Left kidney (tissue), 2 donors: ENCODE measurements around the gene B3GALT5. TPM values are rescaled to one million over a fixed set of nuclear protein-coding genes. Genes with fewer than 3 reads are reported as not detected.
A peak's percentile ranks its signal among the peaks of the same experiment; 100 is the strongest.
"Not testable (repeated sequence)": the region's sequence is repeated elsewhere in the genome, so short reads cannot be mapped to it uniquely, and the experiment has no call there.

ENCODE experiments used
- DNase-seq: peaks from one replicate; pipeline ENCODE4 v3.0.0-alpha.2; 2013
- polyA plus RNA-seq: library from polyadenylated mRNA; unstranded; fragments of 120-200 nt; gene quantifications from one replicate; pipeline ENCODE4 v1.2.1, GENCODE V29; 2013; ENCODE audit not compliant: insufficient read length

The B3GALT5 gene
- polyA plus RNA-seq, 1 donor: 1.8 TPM

DNA sequence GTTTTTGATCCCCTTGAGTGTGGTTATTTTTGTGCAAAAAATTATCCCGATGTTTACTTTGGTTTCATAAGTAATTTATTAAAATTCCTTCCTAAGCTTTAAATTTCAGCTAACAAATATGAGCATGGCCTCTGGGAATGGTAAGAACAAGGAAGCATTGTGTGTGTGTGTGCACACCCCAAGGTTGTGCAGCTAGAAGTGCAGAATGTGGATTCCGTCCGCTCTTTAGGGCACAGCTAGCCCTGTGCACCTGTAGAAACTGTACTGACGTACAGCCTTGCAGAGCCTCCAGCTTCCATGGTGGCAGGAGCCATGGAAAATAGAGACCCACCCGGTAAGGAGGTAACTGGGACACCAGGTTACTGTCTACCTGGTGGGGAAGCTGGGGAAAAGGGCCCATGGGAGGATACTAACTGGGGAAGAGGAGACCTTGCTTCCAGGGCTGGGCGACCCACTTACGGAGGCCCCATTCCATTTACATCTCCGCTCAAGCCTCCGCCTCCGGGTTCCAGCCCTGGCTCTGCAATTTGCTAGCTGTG lies 54.7 kb downstream of the B3GALT5 start:
- no peak for DNase-seq

DNA sequence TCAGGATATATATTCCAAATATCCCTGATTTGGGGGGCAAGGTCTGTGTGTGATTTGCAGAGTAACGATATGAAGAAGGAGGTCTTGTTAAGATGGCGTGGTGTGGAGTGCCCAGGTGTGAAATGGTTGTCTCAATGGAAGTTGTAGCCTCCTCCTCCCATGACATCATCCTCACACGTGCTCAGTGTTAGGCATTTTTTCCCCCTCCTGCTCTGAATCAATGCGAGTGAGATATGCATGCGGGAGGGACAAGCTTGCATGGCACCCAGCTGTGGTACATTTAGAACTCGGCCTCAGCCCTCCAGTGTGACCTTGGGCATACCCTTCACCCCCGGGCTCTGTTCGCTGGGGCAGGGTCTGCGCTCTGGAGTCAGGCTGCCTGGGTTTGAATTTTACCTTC lies 55.6 kb downstream of the B3GALT5 start:
- DNase-seq: no peak

DNA sequence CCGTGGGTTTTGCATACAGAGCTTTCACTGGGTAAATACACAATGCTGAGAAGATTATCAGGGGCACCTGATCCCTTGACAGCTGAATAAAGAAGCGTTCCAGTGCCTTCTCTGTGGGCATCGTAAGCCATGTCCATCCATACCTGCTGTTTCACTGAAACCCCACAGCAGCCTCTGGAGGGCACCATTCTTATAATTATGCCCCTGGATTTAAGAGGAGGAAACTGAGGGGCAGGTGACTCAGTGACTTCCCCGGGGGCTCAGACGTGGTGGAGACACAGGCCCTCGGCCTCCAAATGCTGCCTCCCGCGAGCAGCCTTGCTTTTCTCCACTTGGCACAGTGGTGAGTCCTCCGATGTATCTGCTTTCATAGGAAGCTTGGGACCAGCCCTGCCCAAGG lies 56.7 kb downstream of the B3GALT5 start:
- DNase-seq: no peak

DNA sequence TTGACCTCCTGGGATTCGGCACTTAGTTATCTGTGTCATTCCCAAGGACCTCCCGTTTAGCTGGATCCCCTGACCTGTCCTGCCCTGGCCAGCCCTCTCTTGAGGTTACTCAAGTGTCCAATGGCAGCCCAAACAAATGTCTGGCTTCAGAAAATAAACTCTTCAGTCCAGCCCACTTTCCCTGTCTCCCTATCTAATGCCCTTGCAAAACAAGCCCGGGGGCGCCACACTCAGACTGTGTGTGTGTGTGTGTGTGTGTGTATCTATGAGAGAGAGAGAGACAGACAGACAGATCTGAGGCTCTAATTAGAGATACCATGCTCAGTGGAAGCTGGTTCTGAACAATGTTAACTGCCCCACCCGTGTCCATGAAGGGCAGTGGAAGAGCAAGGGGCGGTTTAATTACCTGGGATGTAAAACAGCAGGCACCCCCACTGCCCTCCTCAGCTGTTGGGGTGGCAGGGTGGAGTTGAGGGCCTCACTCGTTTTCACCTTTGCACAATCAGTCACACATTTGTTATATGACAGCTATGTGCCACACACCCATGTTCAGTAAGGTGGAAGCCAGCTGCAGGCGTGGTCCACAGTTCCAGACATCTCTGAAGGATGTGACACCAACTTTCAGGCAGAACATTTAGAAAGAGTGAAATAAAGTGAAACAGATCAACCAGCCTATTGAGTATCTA lies 57.4 kb downstream of the B3GALT5 start:
- DNase-seq: no peak

DNA sequence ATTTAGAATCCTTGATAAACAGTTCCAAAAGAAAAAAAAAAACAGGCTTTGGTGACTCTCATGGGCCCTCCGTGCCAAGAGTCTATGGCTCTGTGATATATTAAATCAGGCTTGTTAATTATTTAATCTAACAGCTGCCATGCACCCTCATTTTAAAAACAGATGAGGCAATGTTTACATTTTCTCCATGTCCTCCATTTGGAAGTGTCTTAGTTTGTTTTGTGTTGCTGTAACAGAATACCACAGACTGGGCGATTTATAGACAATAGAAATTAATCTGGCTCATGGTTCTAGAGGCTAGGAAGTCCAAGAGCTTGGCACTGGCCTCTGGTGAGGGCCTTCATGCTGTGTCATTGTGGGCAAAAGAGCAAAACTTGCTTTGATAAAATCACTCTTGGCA lies 58.0 kb downstream of the B3GALT5 start:
- no peak for DNase-seq

DNA sequence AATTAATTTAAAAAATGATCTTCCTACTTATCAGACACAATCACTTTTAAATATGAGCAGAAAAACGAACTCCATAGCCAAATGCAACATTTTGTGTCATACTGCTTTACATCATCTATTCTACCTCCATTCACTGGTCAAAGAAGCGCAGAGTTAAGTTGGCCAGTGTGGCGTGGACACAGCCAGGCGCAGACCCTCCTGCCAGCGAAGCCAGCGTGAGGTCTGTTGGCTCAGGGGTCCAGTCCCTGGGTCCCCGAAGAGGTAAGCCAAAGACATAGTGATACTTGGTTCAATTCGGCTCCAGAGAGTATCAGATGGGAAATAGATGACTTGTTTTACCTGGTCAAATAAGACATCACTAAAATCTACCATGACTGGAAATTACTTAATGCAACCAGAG lies 59.2 kb downstream of the B3GALT5 start:
- DNase-seq: no peak

DNA sequence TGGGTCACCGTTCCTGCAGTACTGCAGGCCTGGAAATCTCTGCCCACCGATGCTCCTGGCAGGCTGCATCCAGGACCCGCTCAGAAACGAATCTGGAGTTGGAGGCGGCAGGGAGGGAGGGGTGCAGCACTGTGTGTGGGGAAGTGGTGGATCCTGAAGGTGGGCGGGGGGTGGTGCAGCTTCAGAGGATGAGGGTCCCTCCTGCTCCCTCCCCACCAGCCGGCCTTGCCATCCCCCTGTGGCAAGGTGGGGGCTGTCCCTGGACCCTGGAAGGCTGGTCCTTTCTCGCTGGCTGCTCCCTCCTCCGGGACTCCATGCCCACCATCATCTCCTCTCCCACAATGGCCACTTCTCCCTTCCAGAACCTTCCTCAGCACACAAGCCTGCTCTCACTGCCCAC lies 60.4 kb downstream of the B3GALT5 start:
- DNase-seq: no peak

DNA sequence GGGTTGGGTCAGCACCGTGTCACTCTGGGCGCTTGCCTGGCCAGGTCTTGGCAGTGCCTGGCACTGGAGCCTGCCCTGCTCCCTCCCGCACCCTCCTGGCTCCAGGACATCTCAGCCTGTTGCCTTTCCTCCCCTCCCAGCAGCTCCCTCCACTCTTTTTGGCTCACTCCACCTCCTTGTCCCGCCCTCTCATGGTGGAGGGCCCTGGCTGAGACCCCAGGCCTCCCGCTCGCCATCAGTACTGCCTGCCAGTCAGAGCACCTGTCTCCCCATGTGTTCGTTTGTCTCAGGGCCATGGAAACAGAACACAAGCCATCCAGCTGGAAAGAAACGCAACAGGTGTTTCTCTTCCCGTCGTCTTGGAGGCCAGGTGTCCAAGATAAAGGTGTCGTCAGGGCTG lies 61.0 kb downstream of the B3GALT5 start:
- DNase-seq: no peak

DNA sequence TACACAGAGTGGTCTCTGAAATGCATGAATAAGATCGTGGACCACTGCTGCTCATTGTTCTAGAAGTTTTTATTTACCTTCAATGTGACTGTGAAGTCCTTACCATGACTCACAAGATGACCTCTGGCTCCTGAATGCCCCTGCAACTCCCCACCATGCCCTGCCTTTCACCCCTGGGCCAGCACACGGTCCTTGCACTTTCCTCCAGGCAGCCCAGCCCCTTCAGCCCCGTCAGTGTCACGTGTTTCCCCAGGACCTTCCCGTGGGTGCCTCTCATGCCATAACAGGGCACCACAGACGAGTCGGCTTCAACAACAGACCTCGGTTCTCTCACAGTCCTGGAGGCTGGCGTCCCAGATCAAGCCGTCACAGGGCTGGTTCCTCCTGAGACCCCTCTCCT lies 62.1 kb downstream of the B3GALT5 start:
- DNase-seq: no peak

DNA sequence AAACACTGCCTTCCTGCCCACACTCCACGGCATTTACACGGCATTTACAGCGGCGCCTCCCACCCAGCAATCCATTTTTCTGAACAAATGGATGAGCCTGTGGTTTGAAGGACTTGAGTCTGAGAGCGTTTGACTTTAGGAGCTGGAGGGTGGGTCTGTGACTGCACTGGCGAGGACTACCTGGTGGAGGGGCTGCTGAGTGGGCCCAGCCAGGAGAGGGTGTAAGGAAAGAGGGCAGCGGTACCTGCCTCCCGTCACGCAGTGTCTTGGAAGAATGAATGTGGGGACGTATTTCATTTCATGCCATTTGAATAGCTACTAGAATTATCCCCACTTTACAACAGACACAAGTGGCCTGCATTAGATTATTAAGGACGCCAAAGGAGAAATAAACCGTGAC lies 62.9 kb downstream of the B3GALT5 start:
- no peak for DNase-seq

DNA sequence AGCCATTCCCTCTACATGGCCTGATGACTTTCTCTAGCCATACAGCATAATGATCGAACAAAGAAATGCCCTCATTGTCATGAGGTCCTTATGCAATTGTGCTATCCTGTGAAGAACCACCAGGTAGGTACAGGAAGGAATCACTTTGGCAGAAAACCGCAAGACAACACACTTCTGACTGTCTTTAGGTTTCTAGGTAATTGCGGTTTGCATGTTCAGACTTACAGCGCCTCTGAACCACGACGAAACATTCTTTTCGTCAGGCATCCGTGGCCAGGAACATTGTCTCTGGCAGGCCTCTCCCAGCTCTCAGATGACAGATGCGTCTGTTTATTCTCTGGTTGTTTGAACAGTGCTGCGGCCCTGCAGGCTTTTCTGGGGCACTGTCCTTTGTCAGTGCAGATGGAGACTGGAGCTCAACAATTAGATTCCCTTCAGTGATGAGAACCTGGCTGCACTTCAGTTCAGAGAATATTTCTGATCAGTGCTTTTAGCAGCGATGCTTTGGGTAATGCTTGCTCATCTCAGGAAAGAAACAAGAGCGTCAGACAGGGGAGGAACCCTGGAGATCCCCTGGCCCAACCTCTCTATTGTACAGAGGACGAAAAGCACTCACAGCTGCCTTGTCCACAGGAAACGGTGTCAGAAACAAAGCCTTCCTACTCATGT lies 63.4 kb downstream of the B3GALT5 start:
- DNase-seq: peak; percentile 55

DNA sequence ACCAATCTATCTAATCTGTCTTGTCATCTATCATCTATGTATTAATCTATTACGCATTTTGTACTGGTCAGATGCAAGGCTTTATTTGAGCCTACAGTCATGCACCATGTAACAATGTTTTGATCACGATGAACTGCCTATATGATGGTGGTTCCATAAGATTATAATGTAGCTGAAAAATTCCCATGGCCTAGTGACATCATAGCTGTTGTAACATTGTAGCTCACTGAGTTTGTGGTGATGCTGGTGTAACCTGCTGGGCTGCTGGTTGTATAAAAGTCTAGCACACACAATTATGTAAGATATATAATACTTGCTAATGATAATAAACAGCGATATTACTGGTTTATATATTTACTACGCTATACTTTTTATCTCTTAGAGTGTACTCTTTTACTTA lies 67.5 kb downstream of the B3GALT5 start:
- DNase-seq: no peak

DNA sequence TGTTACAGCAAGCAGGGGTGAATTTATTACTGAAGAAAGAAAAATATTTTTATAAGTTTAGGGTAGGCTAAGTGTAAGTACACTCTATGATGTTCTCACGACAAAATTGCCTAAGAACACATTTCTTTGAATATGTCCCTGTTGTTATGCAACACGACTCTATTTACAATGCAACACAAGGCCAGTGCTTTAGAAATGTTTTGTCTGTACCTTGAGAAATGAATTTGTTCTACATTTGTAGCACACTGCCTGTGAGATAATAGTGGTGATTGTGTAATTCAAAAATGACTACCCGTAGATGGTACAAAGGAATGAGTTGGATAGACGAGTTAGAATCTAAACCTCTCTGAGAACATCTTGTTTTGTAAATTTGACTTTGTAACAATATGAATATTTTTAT lies 68.5 kb downstream of the B3GALT5 start:
- no peak for DNase-seq

DNA sequence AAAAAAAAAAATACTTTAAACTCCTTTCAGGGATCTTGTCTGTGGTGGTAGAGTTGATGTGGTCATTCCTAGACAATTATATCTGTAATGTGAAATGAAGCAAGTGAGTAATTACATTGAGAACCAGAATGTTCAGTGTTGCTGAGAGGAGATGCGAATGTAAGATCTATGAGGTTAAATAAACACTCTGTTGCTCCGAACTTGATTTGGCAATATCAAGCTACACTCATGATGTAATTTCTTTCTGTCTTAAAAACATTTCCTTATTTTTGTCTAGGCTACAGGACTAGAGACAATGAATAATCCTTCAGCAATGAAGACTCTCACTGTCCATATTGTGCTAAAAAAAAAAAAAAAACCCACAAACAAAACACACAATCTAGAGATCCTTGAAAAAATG lies 69.1 kb downstream of the B3GALT5 start:
- no peak for DNase-seq

DNA sequence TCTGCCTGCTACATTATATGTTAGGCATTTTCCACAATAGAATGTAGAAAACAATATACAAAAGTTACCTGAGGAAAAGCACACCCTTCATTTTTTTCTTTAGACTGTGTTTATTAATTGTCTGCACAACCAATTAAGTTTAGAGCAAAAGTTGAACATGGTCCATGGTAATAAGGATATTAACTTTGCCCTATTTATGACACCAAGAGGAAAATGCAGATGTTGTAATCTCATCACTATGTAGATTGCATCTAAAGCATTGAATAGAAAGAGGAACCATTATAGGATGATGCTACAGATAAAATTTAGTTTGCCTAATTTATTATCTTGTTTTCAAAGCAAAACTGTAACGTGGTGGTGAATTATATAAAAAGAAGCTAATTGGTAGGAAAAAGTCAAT lies 72.5 kb downstream of the B3GALT5 start:
- no peak for DNase-seq

DNA sequence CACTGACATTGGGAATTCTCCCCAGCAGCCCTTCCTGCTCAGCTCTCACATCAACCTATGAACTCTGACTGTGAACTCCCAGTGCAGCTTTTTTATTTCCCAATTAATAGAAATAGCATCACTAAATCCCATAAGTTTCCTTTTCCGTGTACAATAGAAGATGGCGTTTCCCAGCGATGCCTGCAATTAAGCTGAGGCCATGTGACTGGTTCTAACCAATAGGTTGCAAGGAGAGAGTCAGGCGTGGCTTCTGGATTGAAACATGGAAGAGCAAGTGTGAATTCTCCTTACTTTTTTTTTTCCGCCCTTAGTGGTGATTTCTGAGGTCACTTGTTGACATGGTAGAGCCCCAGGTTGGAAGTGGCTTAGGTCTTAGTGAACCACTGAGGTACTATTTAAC lies 73.3 kb downstream of the B3GALT5 start:
- DNase-seq: no peak

DNA sequence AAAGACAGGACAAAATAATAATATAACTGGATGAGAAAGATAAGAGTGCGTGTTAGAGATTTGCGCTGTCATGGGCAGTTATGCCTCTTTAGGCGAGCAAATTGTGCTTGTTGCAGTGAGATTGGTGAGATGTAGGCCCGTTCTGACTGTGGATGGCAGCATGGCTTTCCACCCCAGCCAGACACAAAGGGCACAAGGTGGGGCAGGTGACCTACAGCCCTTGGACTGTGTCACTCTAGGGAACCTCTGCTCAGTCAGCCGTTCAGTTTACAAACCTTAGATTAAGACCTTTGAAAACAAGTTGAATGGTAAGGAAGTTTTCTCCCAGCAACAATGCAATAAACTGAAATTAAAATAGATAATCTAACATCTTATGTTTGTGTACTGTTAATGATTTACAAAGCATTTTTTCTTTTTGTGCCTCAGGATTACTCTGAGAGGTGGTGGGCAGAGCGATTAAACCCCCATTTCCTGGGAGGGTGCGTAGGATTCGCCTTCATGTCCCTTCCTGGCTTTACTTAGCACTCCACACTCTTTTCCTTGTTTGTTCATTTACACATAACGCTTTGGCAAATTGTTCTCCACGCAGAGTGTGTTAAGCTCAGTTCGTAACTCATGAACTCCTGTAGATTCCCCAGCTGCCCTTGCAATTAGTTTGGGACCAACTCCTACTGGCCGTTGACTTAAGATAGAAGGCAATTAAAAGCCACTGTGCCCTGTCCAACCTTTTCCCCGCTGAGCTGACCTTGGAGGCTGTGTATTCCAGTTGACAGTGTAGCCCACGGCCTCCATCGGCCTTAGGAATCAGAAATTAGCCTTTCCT lies 74.1 kb downstream of the B3GALT5 start:
- DNase-seq: no peak

DNA sequence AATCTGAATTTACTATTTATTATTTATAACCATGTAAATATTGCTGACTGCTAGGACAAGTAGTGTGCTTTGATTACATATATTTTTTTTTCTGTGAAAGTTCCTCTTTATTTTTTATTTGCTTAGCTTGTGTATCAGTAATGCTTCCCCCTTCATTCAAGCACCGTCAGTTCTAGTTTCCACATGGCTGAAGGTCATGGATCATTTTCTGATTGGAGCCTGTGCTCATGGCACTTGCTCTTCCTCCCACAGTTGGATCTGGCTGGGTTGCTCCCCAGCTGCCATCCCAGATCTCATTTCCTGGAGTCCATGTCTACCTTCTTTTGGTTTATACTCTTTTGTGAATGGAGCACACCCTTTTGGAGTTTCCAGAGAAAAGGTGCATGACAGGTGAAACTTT lies 75.3 kb downstream of the B3GALT5 start:
- no peak for DNase-seq

DNA sequence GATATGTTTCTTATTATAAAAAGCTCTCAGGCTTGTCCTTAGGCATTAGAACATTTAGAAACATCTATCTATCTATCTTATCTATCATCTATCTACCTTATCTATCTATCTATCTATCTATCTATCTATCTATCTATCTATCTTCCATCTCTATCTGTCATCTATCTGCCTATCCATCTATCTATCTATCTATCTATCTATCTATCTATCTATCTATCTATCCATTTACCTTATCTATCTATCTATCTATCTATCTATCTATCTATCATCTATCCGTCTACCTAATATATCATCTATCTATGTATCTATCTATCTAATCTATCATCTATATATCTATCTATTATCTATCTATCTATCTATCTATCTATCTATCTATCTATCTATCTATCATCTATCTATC lies 77.1 kb downstream of the B3GALT5 start:
- DNase-seq: not testable (repeated sequence)

DNA sequence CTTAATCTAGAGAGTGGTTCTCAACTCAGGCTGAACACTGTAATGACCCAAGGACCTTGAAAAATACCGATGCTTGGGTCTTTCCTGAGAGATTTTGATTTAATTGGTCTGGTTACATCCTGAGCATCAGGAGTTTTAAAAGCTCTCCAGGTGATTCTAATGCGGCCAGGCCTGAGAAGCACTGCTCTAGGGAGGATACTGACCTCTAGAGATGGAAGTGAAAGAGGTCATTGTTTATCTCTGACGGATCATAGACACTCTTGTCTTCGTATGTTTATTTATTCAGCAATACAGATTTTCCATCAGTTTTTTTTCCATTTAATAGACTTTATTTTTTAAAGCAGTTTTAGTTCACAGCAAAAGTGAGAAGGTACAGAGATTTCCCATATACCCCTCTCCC lies 77.7 kb downstream of the B3GALT5 start:
- DNase-seq: no peak

DNA sequence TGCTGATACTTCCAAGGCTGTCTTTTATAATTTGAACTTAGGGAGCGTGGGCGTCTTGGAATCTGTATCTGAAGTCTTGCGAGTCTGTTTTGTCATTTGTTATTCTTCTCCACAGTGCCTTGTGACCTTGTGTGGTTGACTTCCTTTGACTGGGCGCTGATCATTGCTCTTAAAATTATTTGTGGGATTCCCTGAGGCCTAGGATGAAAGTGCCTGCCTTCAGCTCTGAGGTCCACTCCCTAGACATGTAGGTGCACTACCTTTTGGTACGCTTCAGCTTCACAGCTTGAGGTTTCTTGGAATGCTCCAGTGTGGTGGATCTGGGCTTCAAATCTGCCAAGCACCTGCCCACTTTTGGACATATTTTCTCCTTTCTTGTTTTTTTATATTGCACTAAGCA lies 82.0 kb downstream of the B3GALT5 start:
- no peak for DNase-seq

DNA sequence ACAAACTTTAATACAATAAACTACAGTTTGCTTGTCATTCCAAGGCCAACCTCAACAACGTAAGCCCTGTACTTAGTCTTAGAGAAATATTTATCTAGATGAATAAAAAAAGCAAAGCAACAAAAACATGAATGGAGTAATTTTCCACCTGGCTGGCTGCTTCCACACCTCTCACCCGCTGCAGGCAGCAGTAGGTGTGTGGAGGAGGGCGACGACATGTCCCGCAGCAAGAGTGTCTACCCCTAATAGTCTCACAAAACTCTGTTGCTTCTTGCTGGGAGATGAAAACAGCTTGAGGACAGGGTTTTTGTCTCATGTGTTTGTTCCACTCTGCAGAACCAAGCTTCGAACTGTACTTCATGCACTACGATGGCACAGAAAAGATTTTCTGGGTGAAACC lies 83.5 kb downstream of the B3GALT5 start:
- no peak for DNase-seq

DNA sequence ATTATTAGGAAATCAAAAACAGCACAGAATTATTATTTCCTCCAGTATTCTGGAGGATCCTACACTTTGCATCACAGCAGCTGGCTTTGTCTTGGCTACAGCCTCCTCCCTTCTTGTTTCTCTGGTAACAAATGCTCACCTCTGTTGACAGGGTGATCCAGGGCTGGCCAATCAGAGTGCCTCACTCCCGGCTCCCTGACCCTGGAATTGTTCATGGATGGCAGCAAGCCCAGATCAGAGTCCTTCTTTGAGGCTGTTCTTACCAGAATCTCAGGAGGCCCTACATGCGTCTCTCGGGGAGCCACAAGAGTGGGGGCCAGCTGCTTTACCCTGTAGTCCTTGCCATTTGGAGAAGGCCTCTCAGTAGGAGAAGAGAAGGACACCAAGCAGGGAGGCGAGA lies 83.9 kb downstream of the B3GALT5 start:
- DNase-seq: no peak
